ENCODE measurements around the gene HIPK3. TPM values are rescaled to one million over a fixed set of nuclear protein-coding genes. Genes with fewer than 3 reads are reported as not detected.

Gene HIPK3
- 63.6 and 95.8 TPM in 2 replicates for total RNA-seq

GRCh38 chr11:33257160-33257896, at the start of gene HIPK3:
TSS of gene HIPK3 (plus strand) at chr11:33257381.

DNA sequence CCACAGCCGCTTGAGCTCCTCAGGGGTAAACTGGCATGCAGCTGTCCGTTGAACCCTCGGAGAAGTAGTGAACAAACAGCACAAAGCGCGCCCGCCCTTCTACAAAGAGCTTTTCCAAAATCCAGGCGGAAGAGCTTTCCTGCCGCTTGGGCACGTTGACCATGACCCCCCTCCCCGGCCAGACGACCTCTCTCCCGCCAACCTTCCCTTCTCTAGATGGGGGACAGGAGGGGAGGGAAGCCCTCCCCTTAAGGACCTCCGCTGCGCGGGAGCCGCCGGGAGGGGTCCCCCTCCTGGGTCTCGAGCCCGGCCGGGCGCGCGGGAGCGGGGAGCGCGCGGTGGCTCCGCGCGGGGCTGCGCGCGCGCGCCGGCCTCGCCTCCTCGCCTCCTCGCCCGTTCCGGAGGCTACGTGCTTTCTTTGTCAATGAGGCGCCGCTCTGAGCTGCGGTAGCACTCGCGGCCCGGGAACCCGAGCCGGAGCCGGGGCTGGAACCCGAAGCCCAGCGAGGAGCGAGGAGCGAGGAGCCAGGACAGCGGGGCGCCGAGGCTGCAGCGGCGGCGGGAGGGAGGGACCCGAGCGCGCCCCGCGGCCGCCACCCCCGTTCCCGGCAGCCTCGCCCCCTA, 118.6 kb downstream of the HIPK3 start, which contains the start of gene KIAA1549L:
KIAA1549L (plus strand) TSS at position 421 of the 624 bp plus-strand sequence.

Other genes with a start within 250 kb of the HIPK3 start
- 1.4 and 1.6 TPM in 2 replicates for gene DEPDC7, start 241.5 kb upstream of the HIPK3 start, total RNA-seq
- 12.9 and 14.2 TPM in 2 replicates for gene TCP11L1, start 217.8 kb upstream of the HIPK3 start, total RNA-seq
- gene CSTF3, start 95.9 kb upstream of the HIPK3 start, total RNA-seq: 18.4 and 23.6 TPM in 2 replicates
- gene KIAA1549L, start 118.7 kb downstream of the HIPK3 start, total RNA-seq: 1.1 and 2.0 TPM in 2 replicates

Data from cardiac ventricle fibroblast (primary cell).